OCI-LY1 (cell line): ENCODE results near the gene SLIT3.

Source experiments
- H2AFZ ChIP-seq: fragments of 200-600 bp; sonication (generic), shearing (Covaris generic); 2 replicates; pipeline ENCODE4 v1.6.0; 2014; ENCODE audit warnings: antibody characterized with exemption, mild to moderate bottlenecking, low read length
- H3F3A ChIP-seq: fragments of 200-600 bp; sonication (generic), shearing (Covaris generic); 2 replicates; pipeline ENCODE4 v1.6.0; 2014; ENCODE audit warnings: mild to moderate bottlenecking, antibody characterized with exemption, low read length, moderate library complexity; ENCODE audit not compliant: insufficient read depth
- H3K27ac ChIP-seq: fragments of 200-600 bp; sonication (generic); 2 replicates; pipeline ENCODE4 v1.5.1; 2014; ENCODE audit warnings: low read length, mixed run types, mild to moderate bottlenecking, low read depth; ENCODE audit not compliant: poor library complexity, severe bottlenecking
- H3K27me3 ChIP-seq: fragments of 200-600 bp; sonication (generic); 2 replicates; pipeline ENCODE4 v1.6.0; 2014; ENCODE audit warnings: antibody characterized with exemption, mild to moderate bottlenecking, low read length, moderate library complexity; ENCODE audit not compliant: insufficient read depth
- H3K36me3 ChIP-seq: fragments of 200-600 bp; sonication (generic); 2 replicates; pipeline ENCODE4 v1.6.1; 2014; ENCODE audit warnings: mild to moderate bottlenecking, antibody characterized with exemption, low read length, moderate library complexity, mixed read lengths; ENCODE audit not compliant: insufficient read depth
- H3K4me1 ChIP-seq: fragments of 200-600 bp; sonication (generic); 2 replicates; pipeline ENCODE4 v1.5.1; 2014; ENCODE audit warnings: mild to moderate bottlenecking, low read length, moderate library complexity; ENCODE audit not compliant: insufficient read depth, severe bottlenecking
- H3K4me2 ChIP-seq: fragments of 200-600 bp; sonication (generic), shearing (Covaris generic); 2 replicates; pipeline ENCODE4 v1.6.1; 2014; ENCODE audit warnings: low read length
- H3K4me3 ChIP-seq: fragments of 200-600 bp; sonication (generic); 2 replicates; pipeline ENCODE4 v1.5.1; 2014; ENCODE audit warnings: low read length, low read depth, mild to moderate bottlenecking, mixed read lengths; ENCODE audit not compliant: poor library complexity, severe bottlenecking
- H3K79me2 ChIP-seq: fragments of 200-600 bp; shearing (Covaris generic); 2 replicates; pipeline ENCODE4 v1.6.1; 2016; ENCODE audit warnings: mixed run types, low read length, mixed read lengths; ENCODE audit not compliant: insufficient read depth
- H3K9ac ChIP-seq: fragments of 200-600 bp; sonication (generic), shearing (Covaris generic); 2 replicates; pipeline ENCODE4 v1.6.1; 2014; ENCODE audit warnings: mild to moderate bottlenecking, low read length, mixed read lengths
- H3K9me2 ChIP-seq: fragments of 200-600 bp; sonication (generic), shearing (Covaris generic); 2 replicates; pipeline ENCODE4 v1.6.1; 2014; ENCODE audit warnings: low read depth, mild to moderate bottlenecking, low read length, mixed read lengths
- H3K9me3 ChIP-seq: fragments of 200-600 bp; shearing (Covaris generic); 2 replicates; pipeline ENCODE4 v1.6.1; 2014; ENCODE audit warnings: low read length, mixed read lengths
- H4K20me1 ChIP-seq: fragments of 200-600 bp; sonication (generic), shearing (Covaris generic); 2 replicates; pipeline ENCODE4 v1.6.0; 2016; ENCODE audit warnings: mild to moderate bottlenecking, low read length; ENCODE audit not compliant: insufficient read depth
- EZH2 ChIP-seq: fragments of 200-600 bp; sonication (generic), shearing (Covaris generic); IDR thresholded peaks from 2 replicates; pipeline ENCODE4 v1.8.0; 2017; ENCODE audit warnings: borderline replicate concordance, mixed run types, mild to moderate bottlenecking, antibody characterized with exemption, low read length, moderate library complexity, mixed read lengths
- TF ChIP-seq, protein P1 (sequence below): fragments of 200-600 bp; sonication (generic), shearing (Covaris generic); IDR thresholded peaks from 2 replicates; pipeline ENCODE4 v1.5.1; 2017; ENCODE audit warnings: mild to moderate bottlenecking, antibody characterized with exemption, low read length, moderate library complexity, mixed read lengths

Gene SLIT3

DNA sequence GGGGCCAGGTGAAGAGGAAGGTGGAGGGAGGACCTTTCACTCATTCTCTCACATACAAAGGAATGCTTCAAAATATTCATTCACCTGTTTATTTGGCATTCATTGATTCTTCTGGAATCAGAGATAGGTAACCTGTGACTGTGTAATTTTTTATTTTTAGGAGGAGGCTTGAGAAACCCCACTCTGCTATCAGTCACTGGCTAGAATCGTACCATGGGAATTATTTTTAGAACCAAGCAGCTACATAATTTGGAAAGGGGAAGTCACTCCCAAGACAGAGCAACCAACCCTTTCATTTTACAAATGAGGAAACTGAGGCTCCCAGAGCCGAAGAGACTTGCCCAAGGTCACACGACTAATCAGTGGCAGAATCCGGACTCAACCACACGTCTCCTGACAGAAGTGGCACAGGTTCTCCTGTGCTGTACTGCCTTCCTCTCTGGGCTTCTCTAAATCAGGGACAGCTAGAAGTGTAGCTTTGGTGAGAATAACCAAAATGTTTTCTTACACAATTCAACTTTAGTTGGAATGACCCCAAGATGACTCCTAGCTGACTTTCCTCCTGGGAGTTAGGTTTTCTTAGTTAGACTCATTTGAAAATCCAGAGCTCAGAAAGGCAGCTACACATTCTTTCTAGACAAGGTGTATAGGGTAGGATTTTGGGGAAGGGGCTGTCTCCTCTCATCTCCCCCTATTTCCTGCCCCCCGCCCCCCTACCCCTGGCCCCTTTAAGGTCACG lies 457.5 kb downstream of the SLIT3 start:
- Histone ChIP-seq H3K27ac (no peak overlapping the region), H2AFZ (no peak overlapping the region), H3K9me3 (no peaks in the 10 kb centered on the region), H3K9me2 (no peaks in the 10 kb centered on the region), H4K20me1 (no peaks in the 10 kb centered on the region), H3K27me3 (no peaks in the 10 kb centered on the region; the same call in 1 of the 2 replicates), H3F3A (no peaks in the 10 kb centered on the region), H3K4me1 (no peaks in the 10 kb centered on the region), H3K79me2 (no peaks in the 10 kb centered on the region), H3K9ac (no peak overlapping the region), H3K4me3 (no peak overlapping the region), H3K4me2 (no peak overlapping the region), H3K36me3 (no peaks in the 10 kb centered on the region)
- TF ChIP-seq, protein P1, sequence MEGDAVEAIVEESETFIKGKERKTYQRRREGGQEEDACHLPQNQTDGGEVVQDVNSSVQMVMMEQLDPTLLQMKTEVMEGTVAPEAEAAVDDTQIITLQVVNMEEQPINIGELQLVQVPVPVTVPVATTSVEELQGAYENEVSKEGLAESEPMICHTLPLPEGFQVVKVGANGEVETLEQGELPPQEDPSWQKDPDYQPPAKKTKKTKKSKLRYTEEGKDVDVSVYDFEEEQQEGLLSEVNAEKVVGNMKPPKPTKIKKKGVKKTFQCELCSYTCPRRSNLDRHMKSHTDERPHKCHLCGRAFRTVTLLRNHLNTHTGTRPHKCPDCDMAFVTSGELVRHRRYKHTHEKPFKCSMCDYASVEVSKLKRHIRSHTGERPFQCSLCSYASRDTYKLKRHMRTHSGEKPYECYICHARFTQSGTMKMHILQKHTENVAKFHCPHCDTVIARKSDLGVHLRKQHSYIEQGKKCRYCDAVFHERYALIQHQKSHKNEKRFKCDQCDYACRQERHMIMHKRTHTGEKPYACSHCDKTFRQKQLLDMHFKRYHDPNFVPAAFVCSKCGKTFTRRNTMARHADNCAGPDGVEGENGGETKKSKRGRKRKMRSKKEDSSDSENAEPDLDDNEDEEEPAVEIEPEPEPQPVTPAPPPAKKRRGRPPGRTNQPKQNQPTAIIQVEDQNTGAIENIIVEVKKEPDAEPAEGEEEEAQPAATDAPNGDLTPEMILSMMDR = no peak
- no peak for TF ChIP-seq EZH2

DNA sequence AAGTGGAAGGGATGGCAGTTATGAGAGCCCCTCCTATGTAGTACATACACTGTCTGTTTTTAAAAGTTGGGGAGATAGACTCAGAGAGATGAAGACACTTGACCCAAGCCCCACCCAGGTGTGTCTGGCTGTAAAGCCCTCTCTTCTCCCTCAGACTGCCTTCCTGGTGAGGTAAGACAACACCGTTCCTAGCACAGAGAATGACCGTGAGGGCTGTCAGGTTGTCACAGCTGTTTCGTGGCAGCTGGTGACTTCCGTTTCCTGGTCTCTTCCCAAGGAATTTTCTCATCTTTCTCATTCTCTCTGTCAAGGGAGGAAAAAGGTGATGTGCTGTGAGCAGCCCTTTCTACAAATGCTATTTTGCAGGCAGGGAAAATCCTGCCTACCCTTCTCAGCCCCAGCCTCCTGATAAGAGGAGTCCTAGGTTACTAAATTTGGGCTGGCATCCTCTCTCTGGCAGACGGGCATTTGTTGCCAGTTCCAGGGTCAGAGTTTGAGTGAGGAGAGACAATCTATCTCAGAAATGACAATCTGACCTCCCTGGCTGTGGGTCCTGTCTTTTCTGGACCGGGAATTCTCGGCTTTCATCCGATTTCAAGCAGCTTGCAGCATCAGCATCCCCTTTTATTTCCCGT lies 458.3 kb downstream of the SLIT3 start:
- H3K4me1 ChIP-seq = no peaks in the 10 kb centered on the region
- no peaks in the 10 kb centered on the region for H3F3A ChIP-seq
- no peaks in the 10 kb centered on the region for H3K9me2 ChIP-seq
- H3K27me3 ChIP-seq = no peaks in the 10 kb centered on the region; the same call in 1 of the 2 replicates
- H3K9ac ChIP-seq = no peak overlapping the region
- H3K4me3 ChIP-seq = no peak overlapping the region
- no peak overlapping the region for H3K27ac ChIP-seq
- H2AFZ ChIP-seq = no peak overlapping the region
- no peaks in the 10 kb centered on the region for H3K36me3 ChIP-seq
- no peaks in the 10 kb centered on the region for H3K79me2 ChIP-seq
- no peak overlapping the region for H3K4me2 ChIP-seq
- TF ChIP-seq, protein P1 = no peak
- no peak for TF ChIP-seq EZH2
- H4K20me1 ChIP-seq = no peaks in the 10 kb centered on the region
- H3K9me3 ChIP-seq = no peaks in the 10 kb centered on the region

DNA sequence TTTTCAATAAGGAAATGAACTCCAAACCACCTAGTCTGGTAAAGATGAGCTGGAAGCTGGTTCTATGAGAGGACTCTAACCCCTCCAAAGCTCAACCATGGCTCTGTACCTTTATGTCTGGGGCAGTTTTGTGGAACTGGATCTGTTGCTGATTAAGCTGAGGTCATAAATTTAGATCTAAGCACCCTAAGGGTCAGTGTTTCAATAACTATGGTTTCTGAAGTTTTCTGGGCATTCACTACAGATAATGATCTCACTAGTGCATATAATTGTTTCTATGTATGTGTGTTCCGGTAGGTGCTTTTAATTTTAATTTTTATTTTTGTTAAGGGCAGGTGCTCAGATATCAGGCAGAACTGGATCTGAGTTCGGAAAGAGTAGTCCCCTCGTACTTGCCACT lies 463.1 kb downstream of the SLIT3 start:
- TF ChIP-seq, protein P1 = no peak
- TF ChIP-seq EZH2 = no peak
- no peak overlapping the region for H3K4me3 ChIP-seq
- no peaks in the 10 kb centered on the region for H3F3A ChIP-seq
- H2AFZ ChIP-seq = no peak overlapping the region
- H3K9me3 ChIP-seq = no peaks in the 10 kb centered on the region
- no peaks in the 10 kb centered on the region; the same call in 1 of the 2 replicates for H3K27me3 ChIP-seq
- no peaks in the 10 kb centered on the region for H3K9me2 ChIP-seq
- no peaks in the 10 kb centered on the region for H3K36me3 ChIP-seq
- no peak overlapping the region for H3K27ac ChIP-seq
- no peak overlapping the region for H3K9ac ChIP-seq
- no peaks in the 10 kb centered on the region for H3K79me2 ChIP-seq
- H4K20me1 ChIP-seq = no peaks in the 10 kb centered on the region
- no peak overlapping the region for H3K4me2 ChIP-seq
- H3K4me1 ChIP-seq = no peaks in the 10 kb centered on the region
